Measurements from ENCODE around the gene APC2. TPM values are rescaled to one million over a fixed set of nuclear protein-coding genes. Genes with fewer than 3 reads are reported as not detected.
"Not testable (repeated sequence)": the region's sequence is repeated elsewhere in the genome, so short reads cannot be mapped to it uniquely, and the experiment has no call there.

APC2 gene
- total RNA-seq, 1 donor from 2014 or later, result 0.47 TPM

DNA sequence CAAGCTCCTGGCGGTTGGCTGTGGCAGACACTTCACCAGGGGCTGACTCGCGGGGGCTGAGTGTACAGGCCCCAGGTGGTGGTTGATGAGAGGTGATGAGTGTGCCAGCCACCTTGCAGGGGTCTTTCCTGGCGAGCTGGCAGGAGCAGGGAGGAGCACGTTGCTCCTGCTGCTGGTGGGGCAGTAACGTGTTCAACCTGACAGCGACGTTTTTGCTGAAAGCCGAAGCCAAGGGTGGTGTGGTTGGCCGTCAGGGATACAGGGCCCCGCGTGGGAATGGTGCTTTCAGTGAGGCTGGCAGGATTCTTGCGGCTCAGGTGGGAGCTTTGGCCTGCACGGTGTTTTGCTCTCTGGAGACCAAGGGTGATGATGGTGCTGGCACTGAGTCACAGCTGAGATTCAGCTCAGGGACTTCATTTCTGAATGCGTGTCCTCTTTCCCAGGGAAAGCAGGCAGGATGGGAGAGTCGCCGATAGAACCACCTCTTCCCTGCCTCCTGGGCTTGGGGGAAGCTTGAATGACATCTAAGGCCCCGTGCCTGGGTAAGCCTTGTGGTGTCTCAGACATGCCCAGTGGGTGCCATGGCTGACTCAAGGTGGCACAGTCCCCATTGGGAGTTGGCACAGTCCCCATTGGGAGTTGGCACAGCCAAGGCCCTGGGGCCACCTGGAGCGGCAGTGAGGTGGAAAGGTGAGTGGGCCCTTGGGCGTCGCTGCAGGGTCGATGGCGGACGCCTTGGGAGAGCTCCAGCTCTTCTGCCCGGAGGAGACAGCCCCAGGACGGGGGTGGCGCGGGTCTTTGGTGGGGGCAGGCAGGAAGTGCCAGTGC, 33.7 kb upstream of the APC2 start:
- DNase-seq (ENCODE audit: extremely low read depth, low read depth, low spot score), result no peak

DNA sequence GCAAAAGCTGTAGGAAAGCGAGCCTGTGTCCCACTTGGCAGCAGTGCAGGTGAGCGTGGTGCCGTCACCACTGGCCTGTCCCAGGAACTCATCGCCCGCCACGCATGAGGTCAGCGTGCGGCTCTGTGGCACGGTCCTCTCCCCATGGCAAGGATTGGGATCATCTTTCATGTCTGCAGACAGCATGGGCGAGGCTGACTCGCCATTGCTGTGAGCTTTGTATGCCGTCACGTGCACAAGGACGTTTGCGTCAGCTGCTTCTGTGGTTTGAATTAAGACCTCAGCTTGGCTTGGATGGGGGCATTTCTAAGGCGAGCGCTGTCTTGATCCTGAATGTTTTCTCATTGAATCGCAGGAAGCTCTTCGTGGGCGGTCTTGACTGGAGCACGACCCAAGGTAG, 32.8 kb upstream of the APC2 start:
- DNase-seq (ENCODE audit: extremely low read depth, low read depth, low spot score), result no peak

DNA sequence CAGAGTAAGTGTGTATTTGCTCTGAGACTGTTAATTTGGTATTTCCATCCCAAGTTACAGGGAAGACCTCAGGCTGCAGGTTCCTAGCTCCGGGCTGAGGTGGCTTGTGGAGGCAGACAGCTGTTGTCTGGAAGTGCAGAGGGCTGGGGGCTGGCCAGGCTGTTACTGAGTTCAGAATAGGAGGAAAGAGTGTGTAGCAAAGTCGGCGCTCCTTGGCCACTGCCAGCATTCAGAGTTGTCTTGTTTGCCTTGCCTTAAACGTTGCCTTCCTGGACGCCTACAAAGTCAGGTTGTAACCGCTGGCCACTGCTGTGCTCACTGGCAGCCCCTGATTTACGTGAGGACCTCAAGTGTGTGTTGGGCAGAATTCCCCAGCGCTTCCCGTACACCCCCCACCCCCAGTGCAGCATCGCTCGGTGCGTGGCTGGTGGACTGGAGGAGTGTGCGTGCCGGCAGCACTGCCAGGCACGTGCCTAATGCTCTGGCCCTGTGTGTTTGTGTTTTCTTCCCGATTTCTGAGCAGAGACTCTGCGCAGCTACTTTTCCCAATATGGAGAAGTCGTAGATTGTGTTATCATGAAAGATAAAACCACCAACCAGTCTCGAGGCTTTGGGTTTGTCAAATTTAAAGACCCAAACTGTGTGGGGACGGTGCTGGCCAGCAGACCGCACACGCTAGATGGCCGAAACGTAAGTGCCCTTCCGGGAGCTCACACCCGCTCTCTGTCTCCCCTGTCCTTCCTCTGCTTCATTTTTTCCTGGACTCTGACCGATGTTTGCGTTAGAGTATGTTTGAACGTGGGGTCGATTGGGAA, 32.0 kb upstream of the APC2 start:
- no peak for DNase-seq (ENCODE audit: extremely low read depth, low read depth, low spot score)

DNA sequence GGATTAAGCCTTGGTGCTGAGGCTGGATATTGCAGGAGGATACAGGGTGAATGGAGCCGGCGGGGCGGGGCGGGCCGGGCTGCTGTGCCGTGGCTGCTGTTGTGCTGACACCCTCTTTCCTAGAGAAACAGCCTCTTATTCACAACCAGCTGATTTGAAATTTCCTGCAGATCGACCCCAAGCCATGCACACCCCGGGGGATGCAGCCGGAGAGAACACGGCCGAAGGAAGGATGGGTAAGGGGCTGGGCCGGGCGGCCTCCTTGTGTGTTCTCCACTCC, 31.5 kb upstream of the APC2 start:
- no peak for DNase-seq (ENCODE audit: extremely low read depth, low read depth, low spot score)

DNA sequence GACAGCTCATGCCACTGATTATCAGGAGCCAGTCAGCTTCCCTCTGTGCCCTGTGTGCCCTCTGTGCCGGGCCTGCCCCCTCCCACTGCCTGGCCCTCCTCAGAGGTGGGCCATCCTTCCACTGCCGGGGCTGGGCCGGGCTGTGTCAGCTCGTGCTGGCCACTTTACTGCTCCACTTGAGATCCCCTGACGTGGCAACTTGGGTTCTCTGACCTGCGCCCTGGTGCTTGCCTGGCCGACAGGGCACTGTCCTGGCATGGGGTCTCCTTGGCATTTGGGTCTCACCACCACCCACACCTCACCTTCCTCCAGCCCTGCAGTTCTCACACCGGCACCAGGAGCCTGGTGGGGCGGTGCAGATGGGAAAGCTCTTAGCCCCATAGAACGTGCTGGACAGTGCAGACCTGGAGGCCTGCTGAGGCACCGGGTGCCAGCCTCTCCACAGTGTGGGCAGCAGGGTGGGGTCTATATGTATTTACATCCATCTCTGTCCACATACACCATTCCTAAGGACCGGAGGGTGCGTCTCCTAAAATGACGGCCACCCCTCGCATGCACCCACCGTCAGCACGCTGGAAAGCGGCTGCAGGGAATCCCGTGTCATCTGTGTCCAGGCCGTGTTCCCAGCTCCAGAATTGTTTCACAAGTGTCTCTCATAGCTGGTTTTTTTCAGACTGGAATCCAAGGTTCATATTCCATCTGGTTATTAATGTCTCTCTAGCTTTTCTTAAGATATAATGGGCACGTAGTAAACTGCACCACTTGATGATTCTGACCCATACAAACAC, 30.8 kb upstream of the APC2 start:
- DNase-seq (ENCODE audit: extremely low read depth, low read depth, low spot score), result no peak

DNA sequence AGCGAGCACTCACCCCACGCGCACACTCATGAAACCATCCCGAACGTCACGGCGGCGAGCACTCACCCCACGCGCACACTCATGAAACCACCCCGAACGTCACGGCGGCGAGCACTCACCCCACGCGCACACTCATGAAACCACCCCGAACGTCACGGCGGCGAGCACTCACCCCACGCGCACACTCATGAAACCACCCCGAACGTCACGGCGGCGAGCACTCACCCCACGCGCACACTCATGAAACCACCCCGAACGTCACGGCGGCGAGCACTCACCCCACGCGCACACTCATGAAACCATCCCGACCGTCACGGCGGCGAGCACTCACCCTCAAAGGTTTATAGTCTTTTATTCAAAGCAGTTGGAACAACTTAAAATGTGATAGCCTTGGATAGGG, 29.8 kb upstream of the APC2 start:
- not testable (repeated sequence) for DNase-seq (ENCODE audit: extremely low read depth, low read depth, low spot score)

DNA sequence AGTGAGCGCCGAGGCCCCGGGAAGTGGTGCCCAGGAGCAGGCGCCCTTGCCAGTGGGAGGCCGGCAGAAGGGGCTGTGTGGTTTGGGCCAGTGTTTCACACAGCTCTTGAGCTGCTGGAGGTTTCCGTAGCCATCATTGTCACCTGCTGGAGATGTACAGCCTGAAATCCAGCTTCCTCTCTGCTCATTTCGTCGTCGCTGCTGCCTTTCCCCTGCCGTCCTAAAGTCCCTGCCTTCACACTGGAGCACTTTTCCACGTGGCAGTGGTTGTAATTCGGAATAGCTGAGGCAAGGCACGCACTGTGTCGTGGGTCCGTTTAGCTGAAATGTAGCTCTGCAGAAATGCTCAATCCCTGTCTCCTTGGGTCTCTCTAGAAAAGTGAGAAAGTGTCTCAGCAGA, 29.3 kb upstream of the APC2 start:
- DNase-seq (ENCODE audit: extremely low read depth, low read depth, low spot score), result no peak

DNA sequence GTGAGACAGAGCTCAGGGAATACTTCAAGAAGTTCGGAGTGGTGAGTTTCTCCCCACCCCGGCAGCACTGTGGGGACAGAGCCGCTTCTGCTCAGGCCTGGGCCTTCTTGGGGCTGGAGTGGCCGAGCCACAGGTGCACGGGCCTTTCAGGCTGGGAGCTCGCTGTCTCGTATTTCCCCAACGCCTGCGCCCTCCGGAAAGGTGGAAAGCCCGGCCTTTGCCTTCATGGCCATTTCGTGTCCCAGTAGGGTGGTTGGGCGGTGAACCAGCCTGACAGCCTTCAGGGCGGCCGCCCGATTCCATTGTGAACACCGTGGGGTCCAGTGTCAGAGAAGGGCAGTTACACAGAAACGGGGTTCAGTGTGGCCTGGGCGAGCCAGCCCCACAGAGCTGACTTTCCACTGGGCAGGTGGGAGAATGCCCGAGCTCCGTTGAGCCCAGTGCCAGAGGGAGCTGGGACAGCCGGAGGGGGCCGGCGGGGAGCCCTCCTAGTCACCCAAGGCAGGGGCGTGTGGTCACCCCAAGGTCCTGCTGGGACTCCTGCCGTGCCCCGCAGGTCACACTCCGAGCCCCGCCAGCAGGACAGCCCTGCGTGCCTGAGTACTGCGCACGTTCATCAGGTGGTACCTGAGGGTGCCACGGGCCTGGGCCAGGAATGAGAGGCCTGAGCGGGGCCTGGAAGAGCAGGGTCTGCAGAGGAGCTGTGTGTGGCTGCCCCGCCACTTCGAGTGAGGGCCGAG, 28.5 kb upstream of the APC2 start:
- no peak for DNase-seq (ENCODE audit: extremely low read depth, low read depth, low spot score)

DNA sequence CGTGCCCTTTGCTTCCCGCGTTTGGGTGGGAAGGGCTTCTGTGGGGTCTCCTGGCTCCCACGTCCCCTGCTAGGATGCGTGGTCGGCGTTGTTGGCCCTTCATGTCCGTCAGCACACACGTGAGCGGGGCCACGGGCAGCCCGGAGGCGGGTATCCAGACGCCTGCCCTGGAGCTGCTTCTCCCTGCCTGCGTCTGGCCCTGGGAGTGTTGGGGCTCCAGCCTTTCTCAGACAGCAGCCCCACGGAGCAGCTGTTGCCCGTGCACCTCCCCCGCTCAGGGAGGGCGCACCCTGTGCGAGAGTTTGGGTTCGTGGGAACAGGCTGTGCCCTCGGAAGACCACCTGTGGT, 28.0 kb upstream of the APC2 start:
- DNase-seq (ENCODE audit: extremely low read depth, low read depth, low spot score), result no peak

DNA sequence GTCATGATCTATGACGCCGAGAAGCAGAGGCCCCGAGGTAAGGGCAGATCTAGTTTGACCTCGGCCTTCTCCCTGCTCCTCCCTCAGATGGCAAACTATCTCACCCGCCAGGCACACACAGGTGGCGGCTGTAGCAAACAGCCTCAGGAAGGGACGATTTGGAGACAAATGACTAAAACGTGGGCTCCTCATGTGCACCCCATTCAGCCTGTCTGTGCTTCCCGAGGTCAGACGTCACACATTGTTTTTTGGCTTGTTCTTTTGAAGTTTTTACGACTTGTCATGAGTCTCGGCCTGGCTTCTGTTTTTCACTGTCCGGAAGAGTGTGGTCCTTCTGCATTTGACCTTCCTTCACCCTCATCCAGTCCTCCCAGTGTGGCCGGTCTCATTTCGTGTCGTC, 27.6 kb upstream of the APC2 start:
- no peak for DNase-seq (ENCODE audit: extremely low read depth, low read depth, low spot score)

DNA sequence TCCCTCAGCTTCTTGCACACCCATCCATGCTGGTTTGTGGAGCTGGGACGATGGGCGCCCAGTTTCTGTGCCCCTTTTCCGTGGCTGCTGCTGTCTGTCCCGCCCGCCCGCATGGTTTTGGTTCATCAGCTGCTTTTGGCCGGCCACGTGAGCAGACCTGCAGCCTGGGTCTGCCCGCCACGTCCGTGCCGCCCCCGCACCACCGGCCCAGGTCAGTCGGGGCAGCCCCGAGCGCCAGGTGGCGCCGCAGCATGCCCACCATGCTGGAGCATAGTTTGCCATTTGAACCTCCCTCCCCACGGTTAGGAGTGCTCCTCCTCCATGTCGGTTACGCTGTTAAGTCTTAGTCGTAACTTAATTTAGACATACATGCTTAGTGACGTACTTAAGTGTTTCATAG, 27.0 kb upstream of the APC2 start:
- no peak for DNase-seq (ENCODE audit: extremely low read depth, low read depth, low spot score)

DNA sequence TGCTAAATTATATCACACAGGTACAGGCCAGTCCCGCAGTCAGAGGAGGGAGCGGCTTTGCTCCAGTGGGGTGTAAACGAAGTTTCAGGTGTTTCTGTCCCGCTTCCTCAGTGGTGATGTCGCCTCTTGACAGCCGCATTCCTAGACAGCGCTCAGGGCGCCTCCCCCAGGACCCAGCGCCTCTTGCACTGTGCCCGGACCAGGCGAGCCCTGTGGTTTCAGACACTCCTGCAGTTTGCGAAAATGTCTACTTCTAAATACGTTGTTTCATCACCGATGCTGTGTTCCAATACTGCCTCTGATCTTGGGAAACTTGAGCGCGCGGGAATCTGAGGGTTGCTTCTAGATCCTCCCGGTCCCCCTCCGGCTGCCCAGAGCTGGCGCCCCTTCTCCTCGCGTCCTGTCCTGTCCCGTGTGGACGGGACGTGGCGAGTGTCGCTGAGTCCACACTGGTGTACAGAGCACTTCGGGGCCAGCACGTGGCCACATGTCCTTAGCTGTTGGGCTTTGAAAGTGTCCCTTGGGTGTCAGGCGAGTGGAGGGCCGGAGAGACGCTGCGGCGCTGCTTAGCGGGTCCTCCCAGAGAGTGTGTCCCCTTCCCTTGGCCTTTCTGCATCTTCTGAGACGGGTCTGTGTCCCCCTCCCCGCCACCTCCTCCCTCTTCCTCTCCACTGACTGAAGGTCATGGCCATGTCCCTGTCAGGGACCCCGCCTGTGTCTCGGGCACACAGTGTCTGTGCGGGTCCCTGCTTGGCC, 26.3 kb upstream of the APC2 start:
- no peak for DNase-seq (ENCODE audit: extremely low read depth, low read depth, low spot score)

DNA sequence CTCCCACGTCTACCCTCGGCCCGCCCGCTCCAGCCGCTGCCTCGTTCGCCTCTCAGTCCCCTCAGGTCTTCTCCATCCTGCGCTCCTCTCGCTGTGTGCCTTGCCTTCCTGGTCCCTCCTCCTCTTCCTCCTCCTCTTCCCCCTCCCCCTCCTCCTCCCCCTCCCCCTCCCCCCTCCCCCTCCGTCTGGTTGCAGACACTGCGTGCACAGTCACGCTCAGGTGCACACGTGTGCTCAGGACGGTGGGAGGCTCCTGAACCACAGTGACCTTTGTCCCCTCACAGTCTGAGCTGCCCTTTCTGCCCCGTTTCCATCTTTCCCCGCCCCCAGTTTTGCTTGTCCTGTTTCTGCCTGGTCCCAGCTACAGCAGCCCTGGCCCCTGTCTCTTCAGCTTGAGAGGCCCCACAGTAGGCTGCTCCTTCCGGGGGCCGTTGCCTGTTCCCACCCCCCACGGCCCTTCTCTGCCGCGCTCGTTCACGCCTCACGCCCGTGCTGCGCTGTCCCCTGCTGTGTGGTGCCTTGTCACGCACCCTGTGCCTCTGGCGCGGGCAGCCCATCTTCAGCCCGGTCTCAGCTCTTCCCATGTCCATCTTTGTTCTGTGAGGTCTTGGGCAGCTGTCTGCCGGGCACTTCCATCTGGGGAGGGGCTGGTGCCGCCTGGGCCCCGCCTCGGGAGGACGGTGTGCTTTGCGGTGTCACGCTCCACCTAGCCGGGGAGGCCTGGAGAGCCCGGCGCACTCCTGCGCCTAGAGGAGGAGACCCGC, 25.5 kb upstream of the APC2 start:
- no peak for DNase-seq (ENCODE audit: extremely low read depth, low read depth, low spot score)

DNA sequence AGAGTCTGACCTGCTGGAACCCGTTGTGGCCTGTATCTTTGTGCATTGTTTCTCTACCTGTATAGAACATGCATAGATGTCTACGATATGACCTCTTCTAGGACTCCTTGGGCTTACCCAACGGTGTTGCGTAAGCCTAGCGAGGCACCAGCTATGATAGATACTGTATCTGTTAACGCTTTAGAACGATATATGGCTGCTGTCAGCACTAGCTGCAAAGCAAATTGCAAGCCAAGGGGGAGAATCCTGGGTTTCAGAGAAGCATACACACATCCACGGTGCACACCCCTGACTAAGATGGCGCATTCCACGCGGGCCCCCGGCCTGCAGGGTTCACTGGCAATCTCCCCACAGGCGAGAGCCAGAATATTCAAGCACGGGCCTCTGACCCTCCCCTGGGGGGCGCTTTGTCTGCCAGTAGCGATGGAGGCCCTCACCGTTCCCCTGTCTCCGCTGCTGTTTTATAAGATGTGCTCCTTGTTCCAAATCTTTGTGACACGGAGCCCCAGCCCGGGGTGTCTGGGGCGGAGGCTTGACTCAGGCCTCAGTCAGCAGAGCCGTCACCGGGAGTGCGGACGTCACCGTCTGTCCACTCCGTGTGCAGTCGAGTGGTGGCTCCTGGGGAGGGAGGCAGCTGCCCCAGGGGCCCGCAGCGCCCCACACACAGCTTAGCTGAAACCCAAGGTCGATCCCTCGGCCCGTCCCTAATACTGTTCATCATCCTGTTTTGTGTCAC, 24.7 kb upstream of the APC2 start:
- no peak for DNase-seq (ENCODE audit: extremely low read depth, low read depth, low spot score)

DNA sequence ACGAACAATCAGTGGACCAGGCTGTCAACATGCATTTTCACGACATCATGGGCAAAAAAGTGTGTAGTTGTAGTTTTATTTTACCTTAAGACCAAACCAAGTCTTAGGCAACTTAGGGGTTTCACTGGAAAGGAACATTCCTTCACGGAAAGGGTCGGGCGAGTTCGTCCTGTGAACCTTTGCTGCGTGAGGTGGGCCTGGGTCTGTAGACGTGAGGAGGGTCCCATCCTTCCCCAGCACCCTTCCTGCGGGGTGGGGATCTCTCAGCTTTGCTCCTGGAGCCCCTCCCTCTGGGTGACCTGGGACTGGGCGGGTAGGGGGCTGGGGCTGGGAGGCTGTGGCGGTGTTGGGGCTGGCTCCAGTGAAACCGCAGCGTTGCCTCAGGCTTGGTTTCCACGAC, 24.0 kb upstream of the APC2 start:
- no peak for DNase-seq (ENCODE audit: extremely low read depth, low read depth, low spot score)

DNA sequence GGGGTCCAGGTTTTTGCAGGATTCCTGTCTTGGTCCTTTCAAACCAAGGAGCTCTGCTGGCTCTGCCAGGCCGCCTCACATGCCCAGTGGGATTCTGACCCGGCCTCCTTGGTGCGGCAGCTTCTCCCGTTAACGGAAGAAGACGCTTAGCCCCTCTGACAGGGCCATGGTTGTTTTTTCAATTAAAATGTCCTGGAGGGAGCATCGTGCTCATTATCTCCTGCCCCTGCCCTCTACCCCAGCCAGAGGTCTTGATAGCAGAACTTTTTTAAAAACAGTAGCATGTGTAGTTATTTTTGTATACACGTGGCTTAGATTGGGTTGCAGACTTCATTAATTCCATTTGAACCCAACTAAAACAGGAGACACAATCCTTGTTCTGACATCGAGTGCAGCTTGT, 23.2 kb upstream of the APC2 start:
- no peak for DNase-seq (ENCODE audit: extremely low read depth, low read depth, low spot score)

DNA sequence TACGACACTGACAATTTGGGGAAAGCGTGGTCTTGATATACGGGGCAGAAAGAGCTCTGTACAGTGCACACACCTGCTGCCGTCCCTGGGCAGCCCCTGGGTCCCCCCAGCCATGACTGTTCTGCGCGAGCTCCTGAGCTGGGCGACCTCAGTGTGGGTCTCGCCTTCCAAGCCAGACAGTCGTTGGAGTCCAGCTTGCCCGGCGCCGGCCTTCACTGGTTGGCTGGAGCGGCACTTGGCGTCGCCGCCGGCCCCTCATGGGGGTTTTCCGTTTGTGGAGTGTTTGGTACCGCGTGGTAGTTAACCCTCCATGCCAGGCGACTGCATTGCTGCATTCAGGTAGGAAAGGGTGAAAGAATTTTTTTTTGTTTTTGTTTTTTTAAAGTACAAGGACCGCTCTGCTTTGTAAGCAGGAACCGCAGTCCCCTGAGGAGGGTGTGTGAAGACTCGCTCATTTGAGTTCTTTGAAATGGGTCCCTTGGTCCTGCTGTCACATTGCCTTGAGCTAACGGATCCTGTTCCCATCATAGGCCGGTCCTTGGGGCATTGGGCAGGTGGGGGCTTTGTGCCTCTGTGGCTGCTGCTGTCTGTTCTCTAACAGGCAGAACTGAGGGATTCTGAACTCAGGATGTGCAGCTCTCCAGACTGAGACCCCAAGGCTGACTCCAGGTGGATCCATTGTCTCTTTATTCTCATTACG, 22.6 kb upstream of the APC2 start:
- DNase-seq (ENCODE audit: extremely low read depth, low read depth, low spot score), result no peak

DNA sequence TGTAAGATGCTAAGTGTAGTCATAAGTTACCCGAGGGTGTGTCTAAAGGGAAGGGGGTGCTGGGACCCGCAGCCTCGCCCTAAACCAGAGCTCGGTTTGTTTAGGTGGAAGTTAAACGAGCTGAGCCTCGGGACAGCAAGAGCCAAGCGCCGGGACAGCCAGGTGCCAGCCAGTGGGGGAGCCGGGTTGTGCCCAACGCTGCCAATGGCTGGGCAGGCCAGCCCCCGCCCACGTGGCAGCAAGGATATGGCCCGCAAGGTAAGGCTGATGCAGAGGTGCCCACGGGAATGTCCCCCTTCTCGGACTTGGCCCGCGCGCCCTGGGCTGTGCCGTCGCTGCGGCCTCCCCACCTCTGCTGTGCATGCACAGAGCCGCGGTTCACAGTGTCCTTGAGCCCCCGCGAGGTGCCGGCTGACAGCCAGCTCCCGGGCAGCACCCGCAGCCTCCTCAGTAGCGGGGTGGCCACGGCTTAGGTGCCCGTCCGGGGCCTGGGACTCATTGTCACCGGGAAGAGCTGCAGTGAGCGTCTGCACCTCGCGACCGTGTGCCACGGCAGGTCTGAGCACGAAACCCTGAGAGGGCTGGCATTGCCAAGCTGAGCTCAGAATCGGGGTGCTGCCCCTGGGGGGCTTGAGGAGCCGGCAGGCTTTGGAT, 21.1 kb upstream of the APC2 start:
- no peak for DNase-seq (ENCODE audit: extremely low read depth, low read depth, low spot score)

Data from glomerular endothelial cell (primary cell).